CD4-positive, alpha-beta T cell (primary cell): ENCODE measurements around the gene PLD4. TPM values are rescaled to one million over a fixed set of nuclear protein-coding genes. Genes with fewer than 3 reads are reported as not detected.

Experiments used
- ATAC-seq: fragments of 200-7000 bp; cut with Tn5 transposase; one replicate; pipeline ENCODE4 v1.10.0; 2022; ENCODE audit warnings: mild to moderate bottlenecking; ENCODE audit not compliant: poor library complexity
- CTCF ChIA-PET: fragments of 350-600 bp; sonication (Branson Sonifier 250); formaldehyde crosslinking; loops from one replicate; lab custom pipeline; 2021; ENCODE audit warnings: antibody characterized with exemption, inconsistent platforms; lab: Charles Lee
- POLR2A ChIA-PET: fragments of 350-600 bp; sonication (Branson Sonifier 250); formaldehyde crosslinking; loops from one replicate; lab custom pipeline; 2021; ENCODE audit warnings: antibody characterized with exemption, inconsistent platforms; lab: Charles Lee
- DNase-seq, 14 experiments: peaks; one replicate each; pipeline ENCODE4 v3.0.0-alpha.2; 2013 to 2020; ENCODE audit warnings: mixed read lengths in 2 of 14
- H3K27ac ChIP-seq, 2 donors: one replicate each; pipeline versions ENCODE4 v1.5.1 to v1.7.0; 2013; ENCODE audit warnings: low read length in 2 of 2, low read depth in 1 of 2, mild to moderate bottlenecking in 1 of 2
- H3K27me3 ChIP-seq, 2 experiments: 1 replicate in 1 of 2; 2 replicates in 1 of 2; pipeline versions ENCODE4 v1.6.1 to v1.7.0; 2013; ENCODE audit warnings: low read length in 2 of 2, control low read depth in 1 of 2, mild to moderate bottlenecking in 1 of 2, moderate library complexity in 1 of 2; ENCODE audit not compliant: insufficient read depth in 2 of 2, control insufficient read depth in 1 of 2
- H3K36me3 ChIP-seq: one replicate; pipeline ENCODE4 v1.6.1; 2013; ENCODE audit warnings: low read length, control low read depth; ENCODE audit not compliant: insufficient read depth
- H3K4me1 ChIP-seq: one replicate; pipeline ENCODE4 v1.6.1; 2013; ENCODE audit warnings: low read length, control low read depth; ENCODE audit not compliant: insufficient read depth
- H3K4me3 ChIP-seq: one replicate; pipeline ENCODE4 v1.5.1; 2013; ENCODE audit warnings: mild to moderate bottlenecking, low read length, moderate library complexity
- H3K9me3 ChIP-seq, 2 experiments: 1 replicate in 1 of 2; 2 replicates in 1 of 2; pipeline versions ENCODE4 v1.6.1 to v1.7.0; 2013; ENCODE audit warnings: low read length in 2 of 2, mild to moderate bottlenecking in 2 of 2, control low read depth in 1 of 2, moderate library complexity in 1 of 2; ENCODE audit not compliant: control insufficient read depth in 1 of 2, insufficient read depth in 1 of 2
- H3K27ac Mint-ChIP-seq: one replicate; pipeline ENCODE4 v1.8.0; 2020; ENCODE audit warnings: mixed read lengths
- H3K27me3 Mint-ChIP-seq: one replicate; pipeline ENCODE4 v1.8.0; 2021; ENCODE audit warnings: mixed read lengths
- H3K36me3 Mint-ChIP-seq: one replicate; pipeline ENCODE4 v1.8.0; 2021; ENCODE audit warnings: low read depth, mixed read lengths
- H3K4me1 Mint-ChIP-seq: one replicate; pipeline ENCODE4 v1.8.0; 2021; ENCODE audit warnings: low read depth, mixed read lengths
- H3K4me3 Mint-ChIP-seq: one replicate; pipeline ENCODE4 v1.8.0; 2020; ENCODE audit warnings: mild to moderate bottlenecking, mixed read lengths
- H3K9me3 Mint-ChIP-seq: one replicate; pipeline ENCODE4 v1.8.0; 2020; ENCODE audit warnings: mixed read lengths
- intact Hi-C, 2 experiments: fragments of 100-400 bp; cut with DNase I in 1 of 2; cut with micrococcal nuclease in 1 of 2; formaldehyde crosslinking; loops; one replicate each; pipeline versions ENCODE4 v1.15.1 to v1.9.0; 2023 to 2025; cut with DNase I, micrococcal nuclease
- total RNA-seq, 174 experiments: library from RNA in 2 of 174; stranded (reverse) in 2 of 174; gene quantifications; one replicate each; pipeline ENCODE4 v1.2.3 and lab custom pipeline; 2021 to 2026
- TF ChIP-seq, protein P1 (sequence below): fragments of 200-600 bp; IDR thresholded peaks from one replicate; pipeline ENCODE4 v1.8.0; 2022; ENCODE audit warnings: antibody characterized with exemption, mild to moderate bottlenecking

The PLD4 gene
- total RNA-seq, 2 experiments from 2014 or later: 1.6 to 2.1 TPM

DNA sequence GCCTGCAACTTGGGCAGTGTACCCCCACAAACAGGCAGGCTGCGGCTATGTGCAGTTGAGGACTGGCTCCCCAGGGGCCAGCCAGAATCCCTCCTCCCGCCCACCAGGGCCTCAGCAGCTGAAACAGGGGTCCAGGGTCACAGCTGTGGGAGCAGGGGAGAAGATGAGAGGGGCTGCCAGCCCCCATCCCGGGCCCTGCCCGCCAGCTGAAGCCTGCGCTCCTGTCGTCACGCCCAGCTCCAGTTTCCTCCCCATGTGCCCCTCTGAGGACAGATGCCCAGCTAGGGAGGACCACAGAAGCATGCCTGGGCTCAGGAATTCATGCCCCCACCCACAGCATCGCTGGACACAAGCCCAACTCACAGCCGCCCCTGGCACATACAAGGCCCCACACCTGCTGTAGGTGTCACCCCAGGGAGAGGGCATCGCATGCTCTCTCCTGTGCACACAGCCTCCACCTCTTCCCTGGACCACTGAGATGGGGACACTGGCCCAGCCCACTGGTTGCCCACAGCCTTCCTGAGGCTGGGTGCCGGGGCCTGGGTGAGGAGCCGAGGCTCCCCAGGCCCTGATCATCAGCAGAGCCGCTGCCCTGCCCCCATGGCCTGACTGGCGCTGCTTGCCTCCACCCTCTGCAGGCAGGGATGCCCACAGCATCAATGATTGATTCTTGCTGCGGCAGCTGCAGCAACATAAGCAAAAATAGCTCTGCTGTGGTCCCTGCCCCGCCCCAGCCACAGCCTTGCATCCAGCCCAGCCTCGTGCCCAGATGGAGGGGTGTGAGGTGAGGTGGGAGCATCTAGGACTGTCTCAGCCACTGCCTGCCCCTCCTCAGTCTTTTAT is 57.2 kb downstream of the PLD4 start:
- H3K4me3 Mint-ChIP-seq: no peak overlapping the region
- Histone ChIP-seq H3K27me3 (peaks cover 13 to 17% of the 10 kb centered on the region in 2 experiments), H3K4me3 (no peak overlapping the region), H3K4me1 (peaks cover 28% of the 10 kb centered on the region), H3K9me3 (peaks cover 0 to 9% of the 10 kb centered on the region in 2 experiments), H3K27ac (no peak overlapping the region), H3K36me3 (no peaks in the 10 kb centered on the region)
- DNase-seq (no peak), ATAC-seq (no peak)
- H3K36me3 Mint-ChIP-seq: no peaks in the 10 kb centered on the region
- ChIA-PET CTCF (interaction anchor here (2.9 kb wide), 1 partner anchor 64 kb away, joined by 11 read pairs; no protein-coding TSS in a partner anchor), POLR2A (no interaction called here)
- intact Hi-C loops: loop anchor here in 1 of 2 experiments (5.0 kb wide), 1 partner anchor 200 kb away; the partner anchor contains the start of gene NUDT14
- H3K27ac Mint-ChIP-seq: no peak overlapping the region
- H3K9me3 Mint-ChIP-seq: no peaks in the 10 kb centered on the region
- peaks cover 23% of the 10 kb centered on the region for H3K27me3 Mint-ChIP-seq
- TF ChIP-seq, protein P1, sequence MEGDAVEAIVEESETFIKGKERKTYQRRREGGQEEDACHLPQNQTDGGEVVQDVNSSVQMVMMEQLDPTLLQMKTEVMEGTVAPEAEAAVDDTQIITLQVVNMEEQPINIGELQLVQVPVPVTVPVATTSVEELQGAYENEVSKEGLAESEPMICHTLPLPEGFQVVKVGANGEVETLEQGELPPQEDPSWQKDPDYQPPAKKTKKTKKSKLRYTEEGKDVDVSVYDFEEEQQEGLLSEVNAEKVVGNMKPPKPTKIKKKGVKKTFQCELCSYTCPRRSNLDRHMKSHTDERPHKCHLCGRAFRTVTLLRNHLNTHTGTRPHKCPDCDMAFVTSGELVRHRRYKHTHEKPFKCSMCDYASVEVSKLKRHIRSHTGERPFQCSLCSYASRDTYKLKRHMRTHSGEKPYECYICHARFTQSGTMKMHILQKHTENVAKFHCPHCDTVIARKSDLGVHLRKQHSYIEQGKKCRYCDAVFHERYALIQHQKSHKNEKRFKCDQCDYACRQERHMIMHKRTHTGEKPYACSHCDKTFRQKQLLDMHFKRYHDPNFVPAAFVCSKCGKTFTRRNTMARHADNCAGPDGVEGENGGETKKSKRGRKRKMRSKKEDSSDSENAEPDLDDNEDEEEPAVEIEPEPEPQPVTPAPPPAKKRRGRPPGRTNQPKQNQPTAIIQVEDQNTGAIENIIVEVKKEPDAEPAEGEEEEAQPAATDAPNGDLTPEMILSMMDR: no peak
- H3K4me1 Mint-ChIP-seq: no peaks in the 10 kb centered on the region

DNA sequence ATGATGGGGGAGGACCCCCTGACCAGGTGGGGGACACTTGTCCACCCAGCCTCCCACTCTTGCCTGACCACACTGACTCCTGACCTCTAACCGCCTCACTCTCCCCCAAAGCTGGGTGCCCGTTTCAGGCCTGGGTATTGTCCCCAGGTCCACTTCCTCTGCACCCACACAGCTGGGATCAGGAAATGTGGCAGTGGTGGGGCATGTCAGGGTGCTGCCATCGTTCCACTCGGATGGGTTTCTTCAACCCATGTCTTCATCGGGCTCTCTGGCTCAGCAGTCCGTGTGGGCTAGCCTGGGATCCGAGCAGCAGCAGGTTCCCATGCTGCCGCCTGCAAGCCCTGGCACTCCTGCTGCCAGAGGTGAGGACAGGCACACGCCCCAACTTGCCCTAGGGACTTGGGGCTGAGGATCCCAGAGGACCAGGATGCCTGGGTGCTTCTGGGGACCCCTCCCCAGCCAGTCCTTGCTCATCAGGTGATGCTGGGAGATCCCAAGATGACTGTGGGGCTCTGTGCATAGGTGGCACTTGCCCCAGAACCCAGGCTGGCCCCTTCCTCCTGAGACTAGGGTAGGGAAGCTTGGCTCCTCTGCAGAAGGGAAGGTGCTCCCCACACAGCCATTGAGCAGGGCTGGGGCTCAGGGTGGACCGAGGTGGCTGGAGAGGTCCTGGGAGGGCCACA is 58.0 kb downstream of the PLD4 start:
- POLR2A ChIA-PET: interaction anchor here (1.4 kb wide), 1 partner anchor 83 kb away, joined by 4 read pairs; the partner anchor contains the start of gene GPR132
- no peak overlapping the region for H3K27ac Mint-ChIP-seq
- no peak for ATAC-seq
- Histone ChIP-seq H3K4me1 (peaks cover 21% of the 10 kb centered on the region), H3K36me3 (no peaks in the 10 kb centered on the region), H3K9me3 (peaks cover 0 to 1% of the 10 kb centered on the region in 2 experiments), H3K27ac (no peak overlapping the region), H3K27me3 (peaks cover 5 to 10% of the 10 kb centered on the region in 2 experiments), H3K4me3 (no peak overlapping the region)
- TF ChIP-seq, protein P1: no peak
- H3K27me3 Mint-ChIP-seq: peaks cover 17% of the 10 kb centered on the region
- no peaks in the 10 kb centered on the region for H3K9me3 Mint-ChIP-seq
- H3K4me1 Mint-ChIP-seq: no peaks in the 10 kb centered on the region
- CTCF ChIA-PET: interaction anchor here (2.9 kb wide), 1 partner anchor 63 kb away, joined by 11 read pairs; no protein-coding TSS in a partner anchor
- no peak overlapping the region for H3K4me3 Mint-ChIP-seq
- intact Hi-C loops: loop anchor here in 1 of 2 experiments (5.0 kb wide), 1 partner anchor 200 kb away; the partner anchor contains the start of gene NUDT14
- no peaks in the 10 kb centered on the region for H3K36me3 Mint-ChIP-seq
- no peak for DNase-seq

Other genes starting within 250 kb of the PLD4 start
- gene INF2, start 235.3 kb upstream of the PLD4 start, total RNA-seq: 10 to 100 TPM; 74.9 to 76.9 TPM
- 1 to 10 TPM; 2.0 to 2.7 TPM for gene ADSS1, start 200.7 kb upstream of the PLD4 start, total RNA-seq
- gene SIVA1, start 171.7 kb upstream of the PLD4 start, total RNA-seq: 100 to 1,000 TPM; 111 to 124 TPM
- 10 to 100 TPM; 58.8 to 66.5 TPM for gene AKT1, start 129.1 kb upstream of the PLD4 start, total RNA-seq
- 1 to 10 TPM; 2.9 to 3.0 TPM for gene ZBTB42, start 123.8 kb upstream of the PLD4 start, total RNA-seq
- gene CEP170B, start 59.6 kb upstream of the PLD4 start, total RNA-seq: 1 to 10 TPM; 4.4 to 4.7 TPM
- gene AHNAK2, start 53.5 kb downstream of the PLD4 start, total RNA-seq: under 1 TPM in 1 of 2 experiments, not detected in 1; 0.05 TPM
- 1 to 10 TPM; 1.7 to 1.8 TPM for gene CLBA1, start 60.9 kb downstream of the PLD4 start, total RNA-seq
- gene CDCA4, start 96.2 kb downstream of the PLD4 start, total RNA-seq: 10 to 100 TPM; 17.7 to 18.8 TPM
- gene GPR132, start 140.6 kb downstream of the PLD4 start, total RNA-seq: 10 to 100 TPM; 64.4 to 66.7 TPM
- gene JAG2, start 243.9 kb downstream of the PLD4 start, total RNA-seq: 1 to 10 TPM in 1 of 2 experiments, under 1 TPM in 1; 0.66 to 1.3 TPM